ENCODE data around the gene CYP24A1.

DNA sequence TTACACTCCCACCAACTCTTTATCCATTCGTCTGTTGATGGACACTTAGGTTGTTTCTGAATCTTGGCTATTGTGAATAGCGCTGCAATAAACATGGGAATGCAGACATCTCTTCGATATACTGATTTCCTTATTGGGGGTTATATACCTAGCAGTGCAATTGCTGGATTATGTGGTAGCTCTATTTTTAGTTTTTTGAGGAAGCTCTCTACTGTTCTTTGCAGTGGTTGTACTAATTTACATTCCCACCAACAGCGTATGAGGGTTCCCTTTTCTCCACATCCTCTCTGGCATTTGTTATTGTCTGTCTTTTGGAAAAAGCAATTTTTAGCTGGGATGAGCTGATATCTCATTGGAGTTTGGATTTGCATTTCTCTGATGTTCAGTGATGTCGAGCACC lies 29.5 kb upstream of the CYP24A1 start:
- no peak for TF ChIP-seq CTCF (optimal IDR thresholded peaks at IDR 0.05 in 1 of 3, IDR thresholded peaks at IDR 0.05 in 1 of 3, conservative IDR thresholded peaks at IDR 0.05 in 1 of 3; ENCODE audit: extremely low read depth in 1 of 3, insufficient read depth in 2 of 3, low read length in 3 of 3)
- TF ChIP-seq EZH2 (IDR thresholded peaks at IDR 0.05; ENCODE audit: low read length), result no peak
